Endometrial microvascular endothelial cells (primary cell): ENCODE measurements around the gene ITIH1. TPM values are rescaled to one million over a fixed set of nuclear protein-coding genes. Genes with fewer than 3 reads are reported as not detected.
"Not testable (repeated sequence)": the region's sequence is repeated elsewhere in the genome, so short reads cannot be mapped to it uniquely, and the experiment has no call there.

Source experiments
- in situ Hi-C: cut with HindIII; loops from 2 replicates; pipeline ENCODE4 v1.10.0; 2017; ENCODE audit warnings: low sequenced_read_pairs, low pct_unique_long_range_greater_than_20kb; ENCODE audit errors: inconsistent ontology term
- total RNA-seq: library from RNA; depleted of rRNA; stranded (reverse); fragments of >200 nt; gene quantifications from one replicate; pipeline ENCODE4 v1.2.3, GENCODE V29; 2015; ENCODE audit errors: inconsistent ontology term

The ITIH1 gene, protein sequence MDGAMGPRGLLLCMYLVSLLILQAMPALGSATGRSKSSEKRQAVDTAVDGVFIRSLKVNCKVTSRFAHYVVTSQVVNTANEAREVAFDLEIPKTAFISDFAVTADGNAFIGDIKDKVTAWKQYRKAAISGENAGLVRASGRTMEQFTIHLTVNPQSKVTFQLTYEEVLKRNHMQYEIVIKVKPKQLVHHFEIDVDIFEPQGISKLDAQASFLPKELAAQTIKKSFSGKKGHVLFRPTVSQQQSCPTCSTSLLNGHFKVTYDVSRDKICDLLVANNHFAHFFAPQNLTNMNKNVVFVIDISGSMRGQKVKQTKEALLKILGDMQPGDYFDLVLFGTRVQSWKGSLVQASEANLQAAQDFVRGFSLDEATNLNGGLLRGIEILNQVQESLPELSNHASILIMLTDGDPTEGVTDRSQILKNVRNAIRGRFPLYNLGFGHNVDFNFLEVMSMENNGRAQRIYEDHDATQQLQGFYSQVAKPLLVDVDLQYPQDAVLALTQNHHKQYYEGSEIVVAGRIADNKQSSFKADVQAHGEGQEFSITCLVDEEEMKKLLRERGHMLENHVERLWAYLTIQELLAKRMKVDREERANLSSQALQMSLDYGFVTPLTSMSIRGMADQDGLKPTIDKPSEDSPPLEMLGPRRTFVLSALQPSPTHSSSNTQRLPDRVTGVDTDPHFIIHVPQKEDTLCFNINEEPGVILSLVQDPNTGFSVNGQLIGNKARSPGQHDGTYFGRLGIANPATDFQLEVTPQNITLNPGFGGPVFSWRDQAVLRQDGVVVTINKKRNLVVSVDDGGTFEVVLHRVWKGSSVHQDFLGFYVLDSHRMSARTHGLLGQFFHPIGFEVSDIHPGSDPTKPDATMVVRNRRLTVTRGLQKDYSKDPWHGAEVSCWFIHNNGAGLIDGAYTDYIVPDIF
- not detected for total RNA-seq

DNA sequence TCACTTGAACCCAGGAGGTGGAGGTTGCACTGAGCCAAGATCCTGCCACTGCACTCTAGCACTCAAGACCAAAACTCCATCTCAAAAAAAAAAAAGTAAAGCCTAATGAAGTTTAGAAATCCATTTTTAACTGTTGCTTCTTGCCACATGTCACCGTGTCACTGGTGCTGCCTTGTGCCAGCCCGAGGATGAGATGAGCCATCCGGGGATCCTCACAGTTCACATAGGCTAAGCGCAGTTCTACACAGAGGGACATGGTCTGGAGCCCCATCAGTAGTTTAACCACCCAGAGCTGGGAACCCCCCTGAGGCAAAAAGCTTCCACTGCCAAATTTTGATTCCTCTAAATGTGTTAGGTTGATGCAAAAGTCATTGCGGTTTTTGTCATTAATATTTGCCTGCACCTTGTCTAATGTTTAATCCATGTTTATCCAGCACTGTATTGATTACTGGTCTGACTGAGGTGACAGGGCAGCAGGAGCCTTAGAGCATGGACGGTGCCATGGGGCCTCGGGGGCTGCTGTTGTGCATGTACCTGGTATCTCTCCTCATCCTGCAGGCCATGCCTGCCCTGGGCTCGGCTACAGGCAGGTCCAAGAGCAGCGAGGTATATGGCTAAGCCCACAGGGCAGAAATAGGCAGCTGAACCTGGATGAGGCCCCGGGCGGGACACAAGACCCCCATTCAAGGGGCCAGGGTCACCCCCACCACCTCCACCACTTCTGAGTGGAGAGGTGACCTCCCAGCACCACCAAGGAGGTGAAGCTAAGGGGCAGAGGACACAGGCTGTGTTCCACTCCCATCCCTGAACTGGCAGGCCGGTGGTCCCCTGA lies at the start of gene ITIH1:
Gene ITIH1 (plus strand): TSS at position 473 of the 832 bp plus-strand sequence. CDS start 17 bp downstream, at position 490.
- in situ Hi-C loops: no loop called here

DNA sequence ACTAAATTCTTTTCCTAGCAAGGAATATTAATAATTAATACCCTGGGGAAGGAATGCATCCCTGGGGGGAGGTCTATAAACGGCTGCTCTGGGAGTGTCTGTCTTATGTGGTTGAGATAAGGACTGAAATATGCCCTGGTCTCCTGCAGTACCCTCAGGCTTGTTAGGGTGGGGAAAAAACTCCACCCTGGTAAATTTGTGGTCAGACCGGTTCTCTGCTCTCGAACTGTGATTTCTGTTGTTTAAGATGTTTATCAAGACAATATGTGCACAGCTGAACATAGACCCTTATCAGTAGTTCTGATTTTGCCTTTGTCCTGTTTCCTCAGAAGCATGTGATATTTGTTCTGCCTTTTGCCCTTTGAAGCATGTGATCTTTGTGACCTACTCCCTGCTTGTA lies 48.6 kb upstream of the ITIH1 start:
- in situ Hi-C loops: not testable (repeated sequence)

DNA sequence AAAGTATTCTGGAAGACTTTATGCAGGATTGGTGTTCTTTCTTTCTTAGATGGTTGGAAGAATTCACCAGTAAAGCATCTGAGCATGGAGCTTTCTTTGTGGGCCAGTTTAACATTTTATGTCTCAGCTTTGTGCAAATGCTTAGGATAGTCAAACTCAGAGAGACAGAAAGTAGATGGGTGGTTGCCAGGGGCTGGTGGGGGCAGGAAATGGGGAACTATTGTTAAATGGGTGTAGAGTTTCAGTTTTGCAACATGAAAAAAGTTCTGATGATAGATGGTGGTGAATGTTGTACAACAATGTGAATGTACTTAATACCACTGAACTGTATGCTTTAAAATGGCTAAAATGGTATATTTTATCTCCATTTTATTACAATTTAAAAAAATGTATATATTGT lies 46.7 kb upstream of the ITIH1 start:
- in situ Hi-C loops: no loop called here

DNA sequence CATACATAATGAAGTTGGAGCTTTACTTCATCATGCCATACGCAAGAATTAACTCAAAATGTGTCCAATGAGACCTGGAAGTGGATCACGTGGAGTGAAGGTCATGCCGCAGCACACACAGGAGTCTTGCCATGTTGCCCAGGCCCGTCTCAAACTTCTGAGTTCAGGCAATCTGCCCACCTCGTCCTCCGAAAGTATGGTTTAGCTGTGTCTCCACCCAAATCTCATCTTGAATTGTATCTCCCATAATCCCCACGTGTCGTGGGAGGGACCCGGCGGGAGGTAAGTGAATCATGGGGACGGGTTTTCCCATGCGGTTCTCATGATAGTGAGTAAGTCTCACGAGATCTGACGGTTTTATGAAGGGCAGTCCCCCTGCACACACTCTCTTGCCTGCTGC lies 45.8 kb upstream of the ITIH1 start:
- in situ Hi-C loops: no loop called here

DNA sequence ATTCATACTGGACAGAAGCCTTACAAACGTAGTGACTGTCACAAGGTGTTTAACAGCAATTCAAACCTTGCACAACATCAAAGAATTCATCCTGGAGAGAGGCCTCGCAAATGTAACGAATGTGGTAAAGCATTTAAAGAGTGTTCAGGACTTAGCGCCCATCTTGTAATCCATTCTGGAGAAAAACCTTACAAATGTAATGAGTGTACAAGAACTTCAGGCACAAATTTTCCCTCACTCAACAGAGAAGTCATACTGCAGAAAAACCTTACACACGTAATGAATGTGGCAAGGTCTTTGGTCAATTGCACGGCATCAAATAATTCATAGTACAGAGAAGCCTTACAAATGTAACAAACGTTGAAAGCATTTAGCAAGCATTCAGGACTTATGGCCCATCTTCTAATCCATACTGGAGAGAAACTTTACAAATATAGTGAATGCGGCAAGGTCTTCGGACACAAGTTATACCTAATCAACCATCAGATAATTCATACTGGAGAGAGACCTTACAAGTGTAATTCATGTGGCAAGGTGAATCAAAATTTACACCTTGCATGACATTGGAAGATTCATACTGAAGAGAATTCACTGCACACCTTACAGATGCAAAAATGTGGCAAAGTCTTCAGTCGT lies 44.0 kb upstream of the ITIH1 start:
- in situ Hi-C loops: no loop called here

DNA sequence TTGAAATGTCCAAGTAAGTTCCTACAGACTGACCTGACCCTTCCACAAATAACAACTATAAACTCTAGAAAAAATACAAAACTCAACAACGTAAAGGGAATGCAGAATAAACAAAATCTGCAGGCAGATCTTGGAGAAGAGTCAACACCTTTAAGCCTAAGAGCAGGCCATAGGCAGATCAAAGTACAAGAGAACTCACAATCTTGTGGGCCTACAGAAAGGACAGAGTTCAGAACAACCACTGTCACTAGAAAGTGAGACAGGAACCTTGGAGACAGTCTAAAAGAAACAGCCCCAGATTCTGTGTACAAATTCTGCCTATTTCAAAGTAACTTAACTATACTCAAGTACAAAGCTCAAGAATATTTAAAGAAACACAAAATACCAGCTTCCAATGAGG lies 37.7 kb upstream of the ITIH1 start:
- in situ Hi-C loops: no loop called here

DNA sequence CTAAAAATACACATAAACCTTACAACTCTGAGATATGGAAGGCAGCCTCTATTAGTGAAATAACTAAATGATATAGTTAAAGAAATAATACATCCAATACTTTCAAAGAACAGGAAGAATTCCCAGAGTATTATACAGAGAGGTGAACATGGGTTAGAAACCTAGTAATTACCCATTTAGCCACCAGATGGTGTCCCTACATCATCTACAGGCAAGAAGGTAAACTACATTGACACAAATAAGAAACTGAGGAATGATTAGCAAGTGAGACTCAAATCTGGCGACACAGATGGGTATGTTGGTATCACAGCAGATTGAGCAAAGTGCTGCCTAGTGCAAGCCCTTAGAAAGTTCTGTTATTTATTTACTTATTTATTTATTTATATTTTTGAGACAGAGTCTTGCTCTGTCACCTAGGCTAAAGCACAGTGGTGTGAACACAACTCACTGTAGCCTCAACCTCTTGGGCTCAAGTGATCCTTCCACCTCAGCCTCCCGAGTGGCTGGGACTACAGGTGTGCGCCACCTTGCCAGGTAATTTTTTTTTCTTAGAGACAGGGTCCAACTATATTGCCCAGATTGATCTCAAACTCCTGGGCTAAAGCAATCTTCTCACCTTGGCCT lies 34.9 kb upstream of the ITIH1 start:
- in situ Hi-C loops: no loop called here

DNA sequence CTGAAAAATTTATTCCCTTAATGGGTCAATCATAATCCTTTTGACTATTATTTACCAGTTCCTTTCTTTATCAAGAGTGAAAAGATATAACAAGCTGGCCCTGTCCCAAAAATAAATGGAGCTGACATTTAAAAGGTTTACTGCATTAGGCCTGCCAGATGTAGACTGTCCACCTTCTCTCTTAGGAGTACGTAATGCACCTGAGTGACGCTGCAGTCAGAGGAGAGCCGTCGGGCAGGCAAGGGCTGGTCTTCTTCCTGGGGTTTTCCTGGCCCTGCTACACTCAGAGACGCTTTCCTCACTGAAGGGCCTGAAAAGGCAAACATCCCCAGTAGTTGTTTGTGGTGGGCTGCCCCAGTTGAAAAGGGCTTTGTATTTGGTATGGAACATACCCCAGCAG lies 34.2 kb upstream of the ITIH1 start:
- in situ Hi-C loops: no loop called here

DNA sequence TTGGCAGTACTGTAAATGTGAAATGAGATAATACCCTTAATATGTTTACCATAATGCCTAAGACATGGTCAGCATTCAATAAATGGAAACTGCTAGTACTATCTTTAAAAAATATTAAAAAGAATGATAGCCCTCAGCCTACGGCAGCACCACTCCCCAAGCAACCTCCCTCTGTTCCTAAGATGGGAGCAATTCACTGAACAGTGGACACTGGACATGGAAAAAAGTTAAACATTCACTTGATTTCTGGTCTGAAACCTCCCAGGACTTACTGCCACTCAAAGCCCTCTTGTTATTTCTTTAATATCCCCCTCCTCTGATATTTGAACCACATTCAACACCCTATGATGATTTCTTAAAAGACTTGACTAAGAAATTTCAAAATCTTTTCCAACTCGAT lies 33.7 kb upstream of the ITIH1 start:
- in situ Hi-C loops: no loop called here

DNA sequence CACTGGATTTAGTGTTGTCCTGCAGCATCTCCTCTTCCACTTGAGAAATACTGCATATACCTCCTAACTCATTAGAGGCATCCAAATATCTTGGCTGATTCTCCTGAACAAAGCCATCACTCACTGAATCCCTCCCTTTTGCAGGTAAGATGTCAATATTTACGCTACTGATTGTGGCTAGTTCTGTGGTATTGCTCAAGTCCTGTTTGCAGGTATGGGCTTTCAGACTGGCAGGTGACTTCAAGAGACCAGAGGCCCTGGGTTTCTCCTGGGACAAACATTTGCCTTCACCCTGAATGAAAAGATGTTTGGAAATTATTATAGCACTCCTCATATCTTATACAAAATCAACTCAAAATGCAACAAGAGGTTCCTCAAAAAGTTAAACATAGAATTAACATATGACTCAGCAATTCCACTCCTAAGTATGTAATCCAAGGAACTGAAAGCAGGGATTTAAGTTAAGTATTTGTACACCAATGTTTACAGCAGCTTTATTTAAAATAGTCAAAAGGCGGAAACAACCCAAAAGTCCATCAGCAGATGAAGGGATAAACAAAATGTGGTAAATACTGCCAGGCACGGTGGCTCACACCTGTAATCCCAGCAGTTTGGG lies 25.2 kb upstream of the ITIH1 start:
- in situ Hi-C loops: no loop called here

DNA sequence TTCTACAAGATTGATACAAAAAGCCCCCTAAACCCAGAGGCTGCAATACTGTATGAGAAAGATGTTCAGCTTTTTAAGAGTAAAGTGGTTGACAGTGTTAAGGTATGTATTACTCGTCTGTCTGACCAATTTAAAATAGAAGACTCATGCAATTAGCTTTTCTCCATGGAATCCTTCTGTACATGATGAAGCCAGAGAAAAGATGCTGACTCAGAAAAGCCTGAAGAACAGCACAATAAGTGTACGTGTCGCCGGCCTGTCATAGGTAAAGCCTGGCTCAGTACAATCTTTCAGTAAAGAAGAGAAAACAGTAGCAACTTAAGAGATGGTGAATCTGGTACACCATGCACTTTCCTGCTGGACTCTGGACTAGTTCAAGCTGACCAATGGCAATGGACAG lies 23.0 kb upstream of the ITIH1 start:
- in situ Hi-C loops: no loop called here

DNA sequence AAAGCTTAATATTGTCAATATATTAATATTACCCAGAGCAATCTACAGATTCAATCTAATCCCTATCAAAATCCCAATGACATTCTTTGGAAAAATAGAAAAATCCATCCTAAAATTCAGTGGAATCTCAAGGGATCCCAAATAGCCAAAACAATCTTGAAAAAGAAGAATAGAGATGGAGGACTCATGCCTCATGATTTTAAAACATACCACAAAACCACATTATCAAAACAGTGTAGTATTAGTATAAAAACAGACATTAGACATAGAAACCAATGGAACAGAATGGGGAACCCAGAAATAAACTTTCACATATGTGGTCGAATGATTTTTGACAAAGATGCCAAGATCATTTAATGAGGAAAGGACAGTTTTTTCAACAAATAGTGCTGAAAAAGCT lies 21.3 kb upstream of the ITIH1 start:
- in situ Hi-C loops: no loop called here

DNA sequence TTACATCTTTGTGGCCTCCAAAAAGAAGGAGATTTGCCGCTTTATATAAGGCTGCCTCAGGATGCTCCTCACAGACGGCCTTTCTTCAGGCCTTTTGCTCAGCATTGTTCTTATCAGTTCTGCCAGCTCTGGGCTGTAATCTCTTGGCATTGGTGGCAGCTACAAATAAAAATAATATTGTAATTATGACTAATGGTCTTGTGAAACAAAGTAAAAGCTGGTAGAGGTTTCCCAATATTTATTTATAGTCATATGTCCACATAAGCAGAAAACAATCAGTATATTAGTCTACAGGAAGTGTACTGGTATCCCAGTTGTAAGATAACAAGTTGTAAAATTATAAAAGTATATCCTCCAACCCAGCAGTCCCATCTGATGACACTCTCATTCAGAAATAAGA lies 13.9 kb upstream of the ITIH1 start:
- in situ Hi-C loops: no loop called here

DNA sequence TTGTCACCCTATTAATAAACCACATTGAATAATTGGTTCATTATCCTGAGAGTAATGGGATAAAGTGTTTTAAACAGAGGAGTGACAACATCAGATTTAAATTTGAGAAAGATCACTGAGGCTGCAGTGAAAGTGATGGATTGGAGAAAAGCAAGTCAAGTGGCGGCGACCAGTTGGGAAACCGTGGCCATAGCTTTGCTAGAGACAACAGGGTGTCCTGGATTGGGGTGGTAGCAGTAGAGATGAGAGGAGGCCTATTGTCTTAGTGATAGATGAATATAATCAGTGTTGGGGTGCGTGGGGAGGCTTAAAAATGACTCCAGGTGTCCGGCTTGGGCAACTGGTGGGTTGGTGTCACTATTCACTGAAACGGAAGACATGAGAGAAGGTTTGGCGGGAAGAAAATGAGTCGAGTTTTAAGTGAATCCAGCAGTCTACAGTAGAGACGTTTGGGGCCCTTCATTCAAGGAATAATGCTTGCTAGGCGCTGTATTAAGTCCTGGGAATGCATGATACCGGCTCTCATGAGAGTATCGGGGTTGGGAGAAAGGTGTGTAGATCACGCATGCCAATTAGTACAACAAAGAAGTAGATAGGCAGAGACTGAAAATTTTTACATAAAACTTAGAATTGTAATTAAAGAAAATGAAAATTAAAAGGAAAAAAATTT lies 7.5 kb upstream of the ITIH1 start:
- in situ Hi-C loops: no loop called here

DNA sequence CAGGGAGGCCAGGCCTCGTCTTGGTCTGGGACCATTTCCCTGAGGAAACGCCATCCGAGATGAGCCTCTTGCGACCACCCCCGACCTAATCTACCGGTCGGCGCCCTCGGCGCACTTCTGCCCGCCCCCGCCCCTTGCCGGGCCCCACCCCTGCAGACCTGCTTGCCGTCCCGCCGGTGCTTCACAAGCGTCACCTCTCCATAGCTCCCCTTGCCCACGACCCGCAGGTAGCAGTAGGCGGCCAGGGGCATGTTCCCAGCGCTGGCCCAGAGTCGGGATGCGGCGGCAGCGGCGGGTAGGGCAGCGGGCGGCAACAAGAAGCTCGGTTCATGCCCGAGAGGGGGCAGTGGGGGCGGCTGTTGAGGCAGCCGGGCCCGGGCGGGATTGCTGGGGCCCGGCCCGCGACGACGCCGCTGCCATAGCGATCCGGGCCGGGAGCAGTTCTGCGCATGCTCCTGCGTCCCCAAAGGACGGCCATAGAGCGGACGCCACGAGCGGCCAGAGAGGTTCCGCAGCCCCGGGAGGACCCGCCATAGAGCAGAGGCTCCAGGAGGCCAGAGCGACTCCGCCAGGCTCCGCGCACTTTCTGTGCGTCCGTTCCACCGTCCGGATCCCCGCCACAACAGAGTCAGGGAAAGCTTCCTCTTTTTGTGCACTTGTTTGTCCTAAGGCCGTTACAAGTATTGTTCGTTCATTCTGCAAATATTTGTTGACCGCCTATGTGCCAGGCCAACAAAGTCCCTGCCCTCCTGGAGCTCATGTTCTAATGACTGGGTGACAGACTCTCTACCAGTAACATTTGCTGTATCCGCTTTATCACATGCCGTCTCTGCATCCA lies 6.7 kb upstream of the ITIH1 start, which contains the start of gene NEK4:
Gene NEK4 (minus strand): TSS at position 445 of the 838 bp plus-strand sequence. CDS start 194 bp downstream, at position 251.
- in situ Hi-C loops: no loop called here

DNA sequence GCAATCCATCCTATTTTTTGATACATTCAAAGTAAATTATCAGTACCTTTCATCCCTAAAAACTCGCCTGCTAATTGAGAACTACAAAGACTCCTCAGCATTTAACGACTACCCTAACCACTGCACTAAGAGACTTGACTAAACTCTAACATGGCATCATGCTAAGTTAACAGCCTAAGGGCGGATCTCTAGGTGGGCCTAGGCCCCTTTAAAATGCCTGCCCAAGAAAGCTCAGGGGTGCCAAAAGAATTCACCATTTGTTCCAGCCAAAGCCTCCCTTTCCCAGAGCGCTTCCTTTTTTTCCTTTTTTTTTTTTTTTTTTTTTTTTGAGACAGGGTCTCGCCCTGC lies 6.1 kb upstream of the ITIH1 start:
- in situ Hi-C loops: no loop called here

DNA sequence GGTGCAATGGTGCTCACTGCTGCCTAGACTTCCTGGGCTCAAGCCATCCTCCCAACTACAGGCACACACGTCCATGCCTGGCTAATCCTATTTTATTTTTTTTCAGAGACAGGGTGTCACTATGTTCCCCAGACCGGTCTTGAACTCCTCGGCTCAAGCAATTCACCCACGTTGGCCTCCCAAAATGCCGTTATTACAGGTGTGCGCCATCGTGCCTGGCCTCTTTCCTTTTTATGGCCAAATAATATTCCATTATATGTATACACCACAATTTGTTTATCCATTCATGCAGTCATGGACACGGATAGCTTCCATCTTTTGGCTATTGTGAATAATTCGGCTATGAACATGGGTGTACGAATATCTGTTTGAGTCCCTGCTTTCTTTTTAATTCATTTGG lies 5.7 kb upstream of the ITIH1 start:
- in situ Hi-C loops: no loop called here
